Measurements from ENCODE around the gene MUC6. TPM values are rescaled to one million over a fixed set of nuclear protein-coding genes. Genes with fewer than 3 reads are reported as not detected.

Gene MUC6
- total RNA-seq, 1 donor from 2014 or later: not detected

GRCh38 chr11:1041471-1041870 is 5.0 kb upstream of the MUC6 start:
- DNase-seq (ENCODE audit: missing footprints) (no peak), ATAC-seq (no peak)
- intact Hi-C loops (cut with DNase I): no loop called here

- DNase-seq (ENCODE audit: missing footprints): peak; percentile 61
Observed at GRCh38 chr11:1041149-1041467, 4.6 kb upstream of the MUC6 start.

DNA sequence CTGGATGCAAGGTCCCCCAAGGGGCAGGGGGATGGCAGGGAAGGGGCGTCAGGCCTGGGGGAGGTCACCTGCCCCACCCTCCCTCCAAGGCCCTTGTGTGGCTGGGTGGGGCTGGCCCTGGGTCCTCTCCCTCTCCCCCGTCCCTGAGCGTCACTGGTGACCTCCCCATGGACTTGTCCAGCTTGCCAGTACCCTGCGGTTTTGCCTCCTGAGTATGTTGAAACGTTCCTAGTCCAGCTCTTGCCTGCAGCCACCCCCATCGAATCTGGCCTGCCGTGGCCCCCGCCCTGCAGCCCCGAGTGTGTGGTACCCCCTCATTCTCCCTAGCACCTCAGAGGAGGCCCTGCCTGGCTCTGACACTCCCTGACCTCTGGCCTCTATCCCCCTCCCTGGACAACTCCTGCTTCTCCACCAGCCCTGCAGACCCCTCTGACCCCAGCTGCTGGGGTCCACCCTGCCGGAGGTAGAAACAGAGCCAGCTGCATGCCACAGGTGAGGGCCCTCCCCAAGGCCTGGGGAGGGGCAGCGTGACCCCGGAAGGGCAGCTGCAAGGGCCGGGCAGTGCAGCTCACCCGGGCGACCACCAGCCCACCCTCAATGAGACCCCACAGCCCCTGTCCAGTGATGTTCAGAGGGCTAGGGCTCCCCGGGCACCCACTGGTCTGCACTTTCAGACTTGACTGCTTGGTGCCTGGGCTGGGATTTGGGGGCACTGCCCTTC is 4.1 kb upstream of the MUC6 start:
- peak; percentile 20 for DNase-seq (ENCODE audit: missing footprints)
- intact Hi-C loops (cut with DNase I): no loop called here
- ATAC-seq: no peak

More at GRCh38 chr11:1041149-1041467, 4.6 kb upstream of the MUC6 start:
- intact Hi-C loops (cut with DNase I): no loop called here
- no peak for ATAC-seq

GRCh38 chr11:1039481-1040427 is 3.2 kb upstream of the MUC6 start:
- no peak for ATAC-seq
- intact Hi-C loops (cut with DNase I): no loop called here
- DNase-seq (ENCODE audit: missing footprints): peak; percentile 58

- intact Hi-C loops (cut with DNase I): no loop called here
- DNase-seq (ENCODE audit: missing footprints): no peak
- ATAC-seq: no peak
Observed at GRCh38 chr11:1038921-1039320, 2.4 kb upstream of the MUC6 start.

DNA sequence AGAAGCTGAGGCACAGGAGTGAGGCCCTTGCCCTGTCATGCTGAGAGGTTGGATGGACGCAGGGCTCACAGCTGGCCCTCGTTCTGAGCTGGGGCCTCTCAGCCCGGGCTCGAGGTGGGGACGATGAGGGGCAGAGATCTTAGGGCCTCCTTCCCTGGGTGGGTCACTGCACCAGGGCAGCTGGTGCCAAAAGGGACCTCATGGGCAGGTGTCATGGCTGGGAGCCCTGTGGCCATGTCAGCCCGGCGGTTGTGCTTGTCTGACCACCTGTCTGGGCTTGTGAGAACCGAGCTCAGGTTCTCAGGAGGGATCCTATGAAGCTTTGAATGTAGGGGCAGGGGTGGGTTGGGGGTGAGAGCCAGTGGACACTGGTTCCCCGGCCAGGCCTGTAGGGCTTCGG is 1.8 kb upstream of the MUC6 start:
- intact Hi-C loops (cut with DNase I): no loop called here
- DNase-seq (ENCODE audit: missing footprints): no peak
- ATAC-seq: no peak

GRCh38 chr11:1037506-1038055 is 1.1 kb upstream of the MUC6 start:
- ATAC-seq (no peak), DNase-seq (ENCODE audit: missing footprints) (no peak)
- intact Hi-C loops (cut with DNase I): no loop called here

DNA sequence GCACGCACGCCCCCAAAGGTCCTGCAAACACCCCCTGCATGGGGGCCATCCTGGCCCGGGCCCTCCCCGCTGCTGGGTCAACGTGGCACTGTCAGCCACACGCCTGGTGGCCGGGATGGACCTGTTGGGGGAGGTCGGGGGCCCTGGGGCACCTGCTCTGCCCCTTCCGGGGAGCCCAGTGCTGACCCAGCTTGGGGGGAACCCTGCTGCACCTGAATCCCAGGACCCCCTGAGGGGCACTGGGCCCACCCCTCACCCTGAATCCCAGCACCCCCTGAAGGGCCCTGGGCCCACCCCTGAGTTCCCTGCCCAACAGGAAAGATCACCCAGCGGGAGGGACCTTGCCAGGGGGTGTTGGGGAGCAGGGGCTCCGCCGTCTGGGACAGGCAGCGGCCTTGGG is 413 bp upstream of the MUC6 start:
- ATAC-seq (no peak), DNase-seq (ENCODE audit: missing footprints) (no peak)
- intact Hi-C loops (cut with DNase I): no loop called here

DNA sequence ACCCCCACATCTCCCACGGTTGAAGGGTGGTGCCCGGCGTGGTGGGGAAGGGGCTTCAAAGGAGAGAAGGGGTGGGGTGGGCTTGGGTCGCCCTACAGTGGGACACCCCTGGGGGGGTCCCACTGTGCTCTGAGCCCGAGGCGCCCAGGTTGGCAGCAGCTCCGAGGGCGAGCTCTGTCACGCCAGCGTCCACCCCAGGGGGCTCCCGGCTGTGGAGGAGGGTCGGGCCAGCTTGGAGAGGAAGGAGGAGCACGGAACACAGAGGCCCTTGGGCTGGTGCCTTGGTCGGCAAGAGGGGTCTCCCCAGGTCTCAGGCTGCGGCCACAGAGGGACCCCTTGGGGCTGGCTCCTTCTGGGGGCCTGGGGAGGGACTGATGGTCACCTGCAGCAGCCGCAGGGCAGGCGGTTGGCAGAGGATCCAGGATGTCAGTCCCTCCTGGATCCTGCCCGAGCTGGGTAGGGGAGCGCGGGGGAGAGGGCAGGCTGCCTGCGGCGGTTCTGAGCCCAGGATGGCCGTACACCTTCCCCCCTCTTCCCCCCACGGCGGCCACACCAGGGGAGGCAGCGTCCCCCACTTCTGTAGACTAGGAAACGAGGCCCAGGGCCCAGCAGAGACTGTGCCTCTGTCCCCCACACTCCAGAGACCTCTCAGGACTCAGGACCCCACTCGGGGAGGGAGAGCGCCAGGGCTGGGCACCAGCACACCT is 788 bp downstream of the MUC6 start:
- no peak for DNase-seq (ENCODE audit: missing footprints)
- ATAC-seq: no peak
- intact Hi-C loops (cut with DNase I): no loop called here

DNA sequence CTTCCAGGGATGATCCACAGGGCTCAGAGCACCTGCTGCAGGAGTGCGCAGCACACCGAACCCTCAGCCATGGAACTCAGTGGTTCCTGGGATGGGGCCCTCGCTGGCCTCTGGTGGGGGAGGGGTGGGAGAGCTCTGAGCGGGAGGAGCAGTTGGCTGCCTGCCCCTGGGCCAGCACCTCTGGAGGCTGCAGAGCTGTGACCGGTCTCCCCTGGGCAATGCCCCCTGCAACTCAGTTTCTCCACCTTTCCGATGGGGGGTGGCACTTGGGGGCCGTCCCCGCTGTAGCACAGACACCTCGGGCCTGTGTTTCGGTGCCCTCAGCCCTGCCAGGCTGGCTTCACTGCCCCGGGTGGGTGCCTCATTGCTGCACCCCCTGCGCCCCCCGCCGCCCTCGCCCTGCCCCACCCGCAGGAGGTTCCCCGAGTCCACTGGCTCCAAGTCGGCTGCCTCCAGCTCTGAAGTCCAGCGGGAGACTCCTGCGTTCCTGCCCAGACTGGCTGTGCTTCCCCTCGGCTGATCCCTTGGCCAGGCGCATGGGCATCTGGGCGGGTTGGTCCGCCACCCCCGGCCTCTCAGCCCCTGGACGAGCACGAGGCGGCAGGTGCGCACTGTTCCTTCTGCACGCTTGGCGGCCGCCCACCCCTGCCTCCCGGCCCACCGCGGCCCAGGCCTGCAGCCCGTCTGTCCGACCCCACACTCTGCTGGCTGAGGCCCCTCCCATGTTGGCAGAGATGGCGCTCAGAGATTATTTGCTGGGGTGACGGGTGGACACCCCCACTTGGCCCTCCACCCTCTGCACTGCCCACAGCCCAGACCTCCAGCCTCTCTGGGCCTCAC is 1.8 kb downstream of the MUC6 start:
- DNase-seq (ENCODE audit: missing footprints) (no peak), ATAC-seq (no peak)
- intact Hi-C loops (cut with DNase I): no loop called here

DNA sequence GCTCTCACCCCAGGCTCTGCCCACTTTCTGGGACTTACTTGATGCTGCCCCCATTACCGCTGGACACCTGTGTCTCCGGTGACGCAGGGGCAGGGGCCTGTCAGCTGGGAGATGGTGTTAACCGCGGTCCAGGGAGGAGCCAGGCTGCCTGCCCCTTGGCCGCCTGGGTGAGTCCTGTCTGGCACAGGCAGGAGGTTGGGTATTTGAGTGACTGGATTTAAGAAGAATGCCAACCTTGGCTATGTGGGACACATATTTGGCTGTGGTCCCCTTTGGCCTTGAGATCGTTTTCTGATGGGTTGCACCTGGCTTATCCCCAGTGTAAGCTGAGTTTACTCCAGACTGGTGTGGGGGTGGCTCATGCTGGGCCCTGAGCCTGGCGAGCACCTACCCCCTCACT is 2.5 kb downstream of the MUC6 start:
- ATAC-seq (no peak), DNase-seq (ENCODE audit: missing footprints) (no peak)
- intact Hi-C loops (cut with DNase I): no loop called here

- ATAC-seq: no peak
- intact Hi-C loops (cut with DNase I): no loop called here
- DNase-seq (ENCODE audit: missing footprints): no peak
Observed at GRCh38 chr11:1033016-1033798, 3.3 kb downstream of the MUC6 start.

GRCh38 chr11:1032310-1032891 is 4.1 kb downstream of the MUC6 start:
- intact Hi-C loops (cut with DNase I): no loop called here
- ATAC-seq (no peak), DNase-seq (ENCODE audit: missing footprints) (no peak)

GRCh38 chr11:1031121-1031899 is 5.2 kb downstream of the MUC6 start:
- no peak for DNase-seq (ENCODE audit: missing footprints)
- no peak for ATAC-seq
- intact Hi-C loops (cut with DNase I): no loop called here

GRCh38 chr11:1030556-1030955 is 6.0 kb downstream of the MUC6 start:
- DNase-seq (ENCODE audit: missing footprints): no peak
- no peak for ATAC-seq
- intact Hi-C loops (cut with DNase I): no loop called here

DNA sequence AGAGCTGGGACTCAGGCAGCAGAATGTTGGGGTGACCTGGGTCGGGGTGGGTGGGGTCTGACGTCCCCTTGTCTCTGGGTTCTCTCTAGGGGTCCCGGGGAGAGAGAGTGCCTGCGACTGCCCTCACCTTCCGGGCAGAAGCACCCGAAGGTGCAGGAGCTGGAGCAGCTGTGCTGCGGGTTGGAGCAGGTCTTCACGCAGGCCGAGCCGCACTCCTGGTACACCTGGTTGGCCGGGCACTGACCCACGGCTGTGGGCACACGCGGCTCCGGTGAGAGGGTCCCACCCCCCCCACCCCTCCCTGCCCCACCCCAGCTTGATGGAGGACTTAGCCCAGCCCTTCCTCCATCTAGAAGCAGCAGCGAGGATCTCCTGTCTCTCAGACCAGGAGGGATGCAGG is 6.4 kb downstream of the MUC6 start:
- ATAC-seq (no peak), DNase-seq (ENCODE audit: missing footprints) (no peak)
- intact Hi-C loops (cut with DNase I): no loop called here

DNA sequence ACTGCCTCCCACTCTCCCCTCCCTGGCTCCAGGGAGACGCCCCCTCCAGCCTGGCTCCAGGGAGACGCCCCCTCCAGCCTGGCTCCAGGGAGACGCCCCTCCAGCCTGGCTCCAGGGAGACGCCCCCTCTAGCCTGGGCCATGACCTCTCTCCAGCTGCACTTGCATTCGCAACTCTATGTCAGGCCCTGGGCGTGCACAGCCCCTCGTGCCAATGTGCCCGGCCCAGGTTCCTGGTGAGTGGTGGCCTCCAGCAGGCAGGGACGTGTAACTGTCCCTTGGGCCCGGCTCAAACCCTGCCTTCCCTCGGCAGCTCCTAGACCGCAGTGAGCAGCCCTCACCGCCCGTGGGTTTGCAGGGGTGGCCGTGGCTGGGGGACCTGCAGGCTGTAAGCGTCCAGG is 6.9 kb downstream of the MUC6 start:
- DNase-seq (ENCODE audit: missing footprints) (no peak), ATAC-seq (no peak)
- intact Hi-C loops (cut with DNase I): no loop called here
